Stimulated activated naive CD4-positive, alpha-beta T cell (primary cell): Measurements from ENCODE around the gene TLCD4.
A peak's percentile ranks its signal among the peaks of the same experiment; 100 is the strongest.
"Not testable (repeated sequence)": the region's sequence is repeated elsewhere in the genome, so short reads cannot be mapped to it uniquely, and the experiment has no call there.

Source experiments
- DNase-seq, 6 experiments: peaks; one replicate each; lab custom pipeline; 2025; lab: John Stamatoyannopoulos, UW

Gene TLCD4

DNA sequence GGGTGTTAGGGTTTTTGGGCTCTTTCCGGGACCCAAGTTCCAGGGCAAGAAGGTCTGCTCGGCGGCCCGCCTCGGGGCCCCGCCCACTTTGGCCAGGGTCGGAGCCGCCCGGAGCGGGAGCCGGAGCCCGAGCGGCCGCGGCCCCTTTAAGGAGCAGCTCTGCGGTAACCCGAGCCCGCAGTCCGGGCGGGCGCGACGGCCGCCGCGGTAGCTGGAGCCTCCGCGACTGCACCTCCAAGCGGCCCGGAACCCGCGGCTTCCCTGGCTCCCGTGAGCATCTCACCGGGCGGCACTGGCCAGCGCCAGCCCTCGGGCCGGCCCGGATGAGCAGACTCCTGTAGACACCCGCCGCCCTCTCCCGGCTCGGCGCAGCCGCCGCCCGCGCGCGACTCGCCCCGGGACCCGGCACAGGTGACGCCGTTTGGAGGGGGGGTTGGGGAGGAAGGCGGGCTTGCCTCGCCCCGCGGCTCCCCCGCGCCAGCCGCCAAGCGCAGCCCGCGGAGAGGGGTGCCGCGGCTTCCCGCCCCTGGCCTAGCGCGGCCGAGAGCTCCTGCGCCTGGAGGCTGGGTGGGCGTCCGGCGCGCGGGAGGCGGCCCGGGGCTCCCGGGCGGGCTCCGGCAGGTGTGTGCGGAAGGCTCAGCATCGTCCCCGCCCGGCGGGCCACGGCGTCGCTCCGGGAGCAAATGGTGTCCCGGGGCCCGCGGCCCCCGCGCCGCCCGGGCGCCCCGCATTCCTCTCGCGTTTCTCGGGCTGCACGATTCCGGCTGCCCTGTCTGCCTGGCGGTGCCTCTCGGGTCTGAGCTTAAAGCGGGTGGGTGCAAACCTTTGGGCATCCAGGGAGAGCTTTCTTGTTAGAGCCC is at the start of gene TLCD4:
TSS of gene TLCD4 (plus strand) at position 149 of the 860 bp plus-strand sequence. CDS start 26,547 bp downstream, outside the sequence.
- DNase-seq, result peak; percentile 10 to 63 (median 26)

GRCh38 chr1:95067568-95067967 is 49.6 kb upstream of the TLCD4 start:
- no peak for DNase-seq

DNA sequence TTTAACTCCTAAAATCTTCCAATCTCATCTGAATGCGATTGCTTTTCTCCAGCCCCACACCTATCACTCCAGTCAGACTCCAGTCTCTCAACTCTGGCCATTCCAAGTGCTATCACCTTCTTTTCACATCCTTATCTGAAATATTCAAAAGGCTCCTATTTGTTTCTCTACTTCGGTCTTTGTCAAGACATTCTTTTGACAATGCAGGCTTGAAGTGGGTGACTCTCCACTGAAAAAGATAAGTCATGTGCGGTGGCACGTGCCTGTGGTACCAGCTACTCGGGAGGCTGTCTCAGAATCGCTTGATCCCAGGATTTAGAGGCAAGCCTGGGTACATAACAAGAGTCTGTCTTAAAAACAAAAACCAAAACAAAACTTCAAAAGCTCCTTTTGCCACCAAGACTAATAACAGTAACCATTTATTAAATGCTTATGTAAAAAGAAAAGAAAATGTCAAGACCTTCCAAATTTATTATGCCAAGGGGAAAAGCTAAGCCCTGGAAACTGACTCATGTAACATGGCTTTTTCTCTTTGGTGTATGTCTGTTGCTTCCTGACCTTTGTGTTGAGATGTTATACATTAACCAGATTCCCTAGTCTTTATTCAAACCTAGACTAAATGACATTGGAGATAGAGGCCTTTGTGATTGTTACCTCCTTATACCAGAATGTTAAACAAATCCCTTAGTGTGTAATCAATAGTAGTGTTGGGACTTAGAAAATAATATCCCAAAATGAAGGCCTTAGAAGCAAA is 48.0 kb upstream of the TLCD4 start:
- no peak for DNase-seq

GRCh38 chr1:95069710-95070093 is 47.5 kb upstream of the TLCD4 start:
- DNase-seq, result no peak

DNA sequence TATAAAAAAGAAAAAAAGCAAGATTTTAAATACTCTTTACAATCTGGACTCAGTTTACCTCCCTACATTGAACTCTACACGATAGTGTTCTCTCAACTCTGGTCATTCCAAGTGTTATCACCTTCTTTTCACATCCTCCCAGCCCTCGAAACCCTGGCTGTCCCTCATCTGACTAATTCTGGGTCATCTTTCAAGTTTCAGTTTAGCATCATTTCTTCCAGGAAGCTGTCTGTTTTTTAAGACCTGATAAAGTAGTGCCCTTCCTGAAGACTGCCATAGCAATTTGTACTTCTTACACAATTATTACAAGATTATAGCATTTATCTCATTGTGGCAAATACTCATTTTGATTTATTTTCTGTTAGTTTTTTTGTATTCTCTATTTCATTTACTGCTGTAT is 45.6 kb upstream of the TLCD4 start:
- no peak for DNase-seq

- DNase-seq, result peak in 1 of 6 experiments; percentile 25
These were observed 45.0 kb upstream of the TLCD4 start for GRCh38 chr1:95072117-95072516.

DNA sequence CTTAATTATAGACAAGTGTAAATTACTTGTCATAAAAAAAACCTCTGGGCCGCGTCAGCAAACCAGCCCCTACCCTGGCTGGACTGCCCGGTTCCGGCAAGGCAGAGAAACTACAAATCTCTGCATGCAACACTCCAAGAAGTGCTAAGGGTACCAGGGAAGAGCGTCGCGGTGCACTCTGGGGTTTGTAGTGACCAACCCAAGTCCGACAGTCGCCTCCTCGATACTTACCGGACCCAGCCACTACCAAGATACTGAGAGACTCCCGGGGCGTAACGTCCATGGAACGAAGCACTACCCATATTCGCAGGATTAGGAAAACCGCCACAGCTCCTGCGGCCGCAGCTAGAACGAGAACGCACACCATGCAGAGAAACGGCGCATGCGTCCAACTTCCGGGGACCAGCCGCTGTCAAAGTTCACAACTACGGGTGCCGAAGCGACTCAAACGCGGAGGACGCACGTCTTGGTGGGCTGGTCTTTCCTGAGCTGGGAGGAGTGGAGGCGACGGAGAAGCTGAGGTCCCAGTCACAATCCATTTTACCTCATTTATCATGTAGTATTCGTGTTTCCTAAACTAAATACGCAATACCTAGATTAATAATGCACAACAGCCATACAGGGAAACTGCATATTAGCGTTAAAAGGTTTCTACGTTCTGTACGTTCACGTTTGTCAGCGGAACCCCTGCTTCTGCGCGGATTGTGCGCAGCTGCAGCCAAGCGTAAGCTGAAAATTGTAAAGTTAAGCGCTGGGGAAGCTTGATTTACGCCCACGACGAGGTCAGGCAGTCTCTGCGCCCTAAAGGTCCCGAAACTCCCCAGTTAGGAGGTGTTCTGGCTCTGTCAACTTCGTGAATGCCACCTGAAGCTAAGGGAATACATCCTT is 44.4 kb upstream of the TLCD4 start, which contains the start of gene ALG14:
TSS of gene ALG14 (minus strand) at position 420 of the 888 bp plus-strand sequence. CDS start at position 367, 53 bp downstream.
- peak; percentile 86 to 96 (median 92) for DNase-seq

DNA sequence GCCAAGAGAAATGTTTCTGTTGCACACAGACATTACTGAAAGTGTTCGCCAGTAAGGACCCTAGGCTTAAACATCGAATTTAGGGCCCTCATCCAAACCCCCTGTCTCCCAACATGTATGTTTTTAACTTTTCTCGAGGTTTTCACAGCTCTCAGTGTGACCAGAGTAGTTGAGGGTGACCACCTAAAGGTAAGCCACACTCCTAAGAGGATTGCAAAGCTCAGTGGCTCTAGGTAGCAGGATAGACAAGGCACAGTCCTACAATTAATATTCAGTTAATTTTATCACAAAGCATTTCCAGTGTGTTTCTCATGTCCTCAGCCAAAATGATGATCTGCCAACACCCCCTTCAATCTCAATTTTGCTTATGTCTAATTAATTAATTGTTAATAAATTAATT is 43.7 kb upstream of the TLCD4 start:
- DNase-seq, result no peak

GRCh38 chr1:95076034-95076433 is 41.1 kb upstream of the TLCD4 start:
- no peak for DNase-seq

GRCh38 chr1:95080446-95080845 is 36.7 kb upstream of the TLCD4 start:
- no peak for DNase-seq

DNA sequence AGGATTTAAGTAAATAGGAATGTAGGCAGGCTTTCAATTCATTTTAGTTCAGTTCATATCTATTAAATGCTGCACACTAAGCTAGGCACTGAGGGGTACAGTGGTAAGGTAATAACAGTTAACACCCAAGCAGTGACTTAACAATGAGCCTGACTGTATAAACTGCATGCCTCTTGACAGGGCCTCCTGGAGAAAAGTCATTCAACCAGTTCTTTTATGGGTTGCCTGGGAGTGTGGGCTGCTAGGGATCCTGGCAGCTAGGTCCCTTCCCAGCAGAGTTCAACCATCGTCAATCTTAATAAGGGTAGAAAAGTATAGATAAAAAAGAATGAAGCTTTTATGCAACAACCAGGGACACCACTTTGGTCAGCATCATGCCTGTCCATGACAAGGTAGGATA is 36.3 kb upstream of the TLCD4 start:
- DNase-seq, result no peak

DNA sequence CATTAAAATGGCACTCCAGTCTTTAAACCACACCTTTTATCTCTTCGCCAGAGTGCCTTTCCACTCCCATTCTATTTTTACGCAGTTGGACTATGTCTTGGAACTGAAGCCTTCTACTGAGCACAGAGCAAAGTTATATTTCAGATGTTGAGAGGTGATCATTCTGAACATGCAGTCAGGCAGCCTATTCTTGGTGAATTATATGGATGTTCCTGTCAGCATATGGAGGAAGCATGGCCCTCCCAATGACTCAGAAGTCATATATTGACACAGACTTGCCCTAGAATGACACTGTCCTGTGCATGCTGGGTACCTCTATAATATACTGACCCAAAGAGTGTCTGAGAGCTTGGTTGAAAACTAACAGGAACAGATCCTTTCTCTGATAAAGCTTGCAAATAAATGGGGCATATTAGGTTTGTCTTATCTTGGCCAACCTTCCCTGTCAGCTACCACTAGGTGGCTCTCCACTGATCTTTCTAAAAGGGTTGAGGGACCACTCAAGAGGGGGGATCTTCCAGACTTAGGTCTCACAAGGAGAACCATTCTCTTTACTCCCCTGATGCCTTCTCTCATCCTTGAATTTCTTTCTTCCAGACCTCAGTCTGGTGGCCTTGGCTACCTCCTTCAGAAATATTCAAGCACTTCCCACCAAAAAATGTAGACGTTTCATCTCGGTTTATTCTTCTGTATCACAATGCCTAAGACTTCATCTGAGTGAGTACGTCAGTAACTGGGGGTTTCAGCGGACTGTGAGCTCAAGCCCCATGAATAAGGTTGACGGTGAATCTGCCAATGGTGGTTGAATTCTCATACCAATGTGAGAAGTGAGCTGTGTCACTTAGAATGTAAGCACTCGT is 32.6 kb upstream of the TLCD4 start:
- peak in 2 of 6 experiments; percentile 3 to 13 for DNase-seq

DNA sequence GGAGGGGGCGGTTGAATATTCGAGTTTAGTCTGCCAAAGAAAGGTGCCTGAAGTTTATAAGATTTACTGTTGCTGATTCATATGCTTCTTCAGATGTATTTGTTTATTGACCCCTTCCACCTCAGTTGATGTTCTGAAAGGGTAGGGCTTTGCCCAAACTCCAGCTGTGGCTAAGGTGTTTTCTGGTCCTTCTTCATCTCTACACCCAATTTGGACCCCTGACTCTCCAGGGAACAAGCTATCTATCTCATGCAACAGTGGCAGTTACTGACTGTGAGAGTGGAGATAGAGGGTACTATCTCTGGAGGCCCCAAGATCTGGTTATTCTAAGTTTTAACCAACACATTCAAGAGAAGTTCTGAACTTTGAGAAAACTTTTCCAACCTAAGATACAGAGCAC is 31.8 kb upstream of the TLCD4 start:
- no peak for DNase-seq

GRCh38 chr1:95086949-95087533 is 30.1 kb upstream of the TLCD4 start:
- DNase-seq, result no peak

GRCh38 chr1:95088303-95088702 is 28.9 kb upstream of the TLCD4 start:
- no peak for DNase-seq

GRCh38 chr1:95089650-95090287 is 27.4 kb upstream of the TLCD4 start:
- no peak for DNase-seq

DNA sequence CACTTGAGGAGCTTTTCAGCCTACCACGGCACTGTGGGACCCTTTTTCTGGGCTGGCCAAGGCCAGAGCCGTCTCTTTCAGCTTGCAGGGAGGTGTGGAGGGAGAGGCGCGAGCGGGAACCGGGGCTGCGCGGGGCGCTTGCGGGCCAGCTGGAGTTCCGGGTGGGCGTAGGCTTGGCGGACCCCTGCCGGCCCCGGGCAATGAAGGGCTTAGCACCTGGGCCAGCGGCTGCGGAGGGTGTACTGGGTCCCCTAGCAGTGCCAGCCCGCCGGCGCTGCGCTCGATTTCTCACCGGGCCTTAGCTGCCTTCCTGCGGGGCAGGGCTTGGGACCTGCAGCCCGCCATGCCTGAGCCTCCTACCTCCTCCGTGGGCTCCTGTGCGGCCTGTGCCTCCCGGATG is 25.9 kb upstream of the TLCD4 start:
- DNase-seq, result not testable (repeated sequence)

DNA sequence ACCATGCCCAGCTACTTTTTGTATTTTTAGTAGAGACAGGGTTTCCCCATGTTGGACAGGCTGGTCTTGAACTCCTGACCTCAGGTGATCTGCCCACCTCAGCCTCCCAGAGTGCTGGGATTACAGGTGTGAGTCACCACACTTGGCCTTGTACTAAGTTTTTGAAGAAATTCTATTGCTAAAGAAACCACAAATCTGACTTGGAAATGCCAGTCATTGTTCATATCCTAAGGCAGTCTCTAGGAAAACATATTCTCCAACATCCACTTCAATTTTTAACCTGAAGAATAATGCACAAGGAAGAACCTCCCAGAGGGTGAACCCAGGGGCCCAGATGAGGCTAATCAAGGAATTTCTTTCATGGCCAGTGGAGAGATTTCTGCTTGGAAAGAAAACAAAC is 24.3 kb upstream of the TLCD4 start:
- DNase-seq, result not testable (repeated sequence)

DNA sequence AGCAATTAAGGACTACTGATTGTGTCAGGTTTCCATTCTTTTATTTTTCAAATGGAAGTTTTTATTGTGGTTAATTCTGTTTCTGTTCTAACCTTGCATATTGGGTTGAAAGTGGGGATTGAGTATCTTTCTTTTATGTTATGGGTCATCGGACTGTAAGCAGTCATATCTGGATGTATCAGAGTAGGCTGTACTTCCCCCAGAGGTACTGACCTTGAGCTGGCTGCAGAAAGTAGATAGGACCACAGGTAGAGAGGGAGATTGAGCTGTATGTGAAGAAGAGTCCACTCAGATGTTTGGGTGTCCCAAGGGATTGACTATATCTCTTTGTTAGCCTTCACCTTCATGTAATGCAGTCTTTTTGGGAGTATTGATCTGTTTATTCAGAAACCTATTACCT is 23.9 kb upstream of the TLCD4 start:
- DNase-seq, result no peak

GRCh38 chr1:95094923-95095322 is 22.2 kb upstream of the TLCD4 start:
- DNase-seq, result no peak
